Superior temporal gyrus (tissue), 1 donor: ENCODE results near the gene MAML2.
A peak's percentile ranks its signal among the peaks of the same experiment; 100 is the strongest.

Experiments used
- DNase-seq: peaks from one replicate; pipeline ENCODE4 v3.0.0-alpha.2; 2016; ENCODE audit errors: extremely low spot score

Gene MAML2

GRCh38 chr11:96036863-96037262, 306.1 kb downstream of the MAML2 start:
- no peak for DNase-seq

GRCh38 chr11:96035740-96036078, 307.3 kb downstream of the MAML2 start:
- no peak for DNase-seq

DNA sequence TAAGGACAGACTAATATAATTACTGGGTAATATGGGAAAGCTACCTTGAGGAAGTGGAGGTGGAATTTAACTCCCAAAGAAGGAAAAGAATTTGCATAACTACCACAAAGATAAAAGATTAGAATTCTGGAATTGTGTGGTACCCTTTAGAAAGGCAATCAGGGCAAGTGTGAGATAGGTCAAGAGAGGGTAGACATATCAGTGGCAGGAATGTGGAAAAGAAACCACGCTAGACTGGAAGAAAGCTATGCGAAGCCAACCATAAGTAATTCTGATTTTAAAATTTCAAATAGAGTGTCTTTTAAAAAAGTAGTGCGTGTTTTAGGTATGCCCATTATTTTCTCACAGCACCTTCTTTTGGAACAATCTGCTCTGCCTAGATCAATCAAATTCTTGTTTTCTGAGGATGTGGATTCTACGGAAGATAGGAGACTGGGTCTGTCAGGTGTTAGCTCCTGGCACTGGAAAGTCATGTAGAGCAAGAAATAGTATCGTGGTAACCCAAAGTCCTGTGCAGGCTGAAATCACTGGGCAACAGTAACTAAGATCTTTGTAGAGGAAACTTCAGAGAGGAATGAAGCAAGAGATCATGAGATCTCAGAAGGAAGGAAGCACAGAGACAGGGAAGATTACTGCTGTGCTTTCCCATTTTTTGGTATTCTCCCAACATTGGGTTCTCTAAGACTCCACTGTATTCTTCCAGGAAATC, 307.8 kb downstream of the MAML2 start:
- no peak for DNase-seq

- DNase-seq = no peak
These were observed 309.4 kb downstream of the MAML2 start for GRCh38 chr11:96033599-96033998.

DNA sequence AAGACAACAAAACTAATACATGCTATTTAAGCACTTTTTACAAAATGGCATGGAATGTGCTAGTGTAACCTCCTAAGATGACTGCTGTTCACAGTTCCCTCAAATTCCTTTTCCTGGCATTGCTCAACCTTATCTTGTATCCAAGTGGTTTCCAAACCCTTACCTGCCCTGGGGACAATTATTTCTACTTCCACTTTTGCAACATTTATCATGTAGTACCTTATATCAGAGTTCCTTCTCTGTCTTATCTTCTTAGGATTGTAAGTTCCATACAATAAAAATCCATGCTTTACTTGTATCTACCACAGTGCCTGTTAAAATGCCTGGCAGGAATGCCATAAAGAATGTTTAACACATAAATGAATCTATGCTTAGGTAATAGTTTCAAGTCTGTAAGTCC, 309.9 kb downstream of the MAML2 start:
- no peak for DNase-seq

DNA sequence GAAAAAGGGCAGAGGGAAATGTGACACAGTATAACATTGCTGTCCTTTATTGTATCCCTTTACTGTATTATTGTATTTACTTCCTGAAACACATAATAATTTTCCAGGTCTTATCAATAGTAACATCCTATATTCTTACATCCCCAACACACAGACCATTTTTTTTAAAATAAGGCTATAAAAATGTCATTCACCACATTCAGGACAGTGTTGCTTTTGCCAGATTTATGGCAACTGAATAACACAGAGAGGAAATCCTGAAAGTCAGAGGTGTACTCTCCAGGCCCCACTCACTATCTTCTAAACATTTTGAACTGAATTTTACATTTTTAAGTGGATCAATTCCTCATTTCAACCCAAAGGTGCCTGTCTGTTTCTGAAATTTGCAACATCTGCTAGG, 314.2 kb downstream of the MAML2 start:
- DNase-seq = no peak

DNA sequence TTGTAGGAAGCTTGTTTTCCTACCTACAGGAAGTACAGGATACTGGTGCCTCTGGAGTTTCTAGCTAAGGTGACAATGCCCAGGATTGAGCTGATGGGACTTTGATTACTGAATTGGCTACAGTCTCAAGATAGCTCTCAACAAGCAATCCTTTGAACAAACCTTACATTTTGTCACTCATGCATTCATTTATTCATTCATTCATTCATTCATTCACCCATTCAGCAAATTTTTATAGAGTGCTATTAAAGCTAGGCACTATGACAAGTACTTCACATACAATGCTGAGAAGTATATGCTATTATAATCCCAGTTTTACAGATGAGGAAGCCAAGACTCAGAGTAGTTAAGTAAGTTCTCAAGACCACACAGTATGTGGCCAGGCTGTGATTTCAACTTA, 316.0 kb downstream of the MAML2 start:
- DNase-seq = no peak

GRCh38 chr11:96026310-96026709, 316.7 kb downstream of the MAML2 start:
- no peak for DNase-seq

- DNase-seq = no peak
These were observed 318.3 kb downstream of the MAML2 start for GRCh38 chr11:96024666-96025065.

DNA sequence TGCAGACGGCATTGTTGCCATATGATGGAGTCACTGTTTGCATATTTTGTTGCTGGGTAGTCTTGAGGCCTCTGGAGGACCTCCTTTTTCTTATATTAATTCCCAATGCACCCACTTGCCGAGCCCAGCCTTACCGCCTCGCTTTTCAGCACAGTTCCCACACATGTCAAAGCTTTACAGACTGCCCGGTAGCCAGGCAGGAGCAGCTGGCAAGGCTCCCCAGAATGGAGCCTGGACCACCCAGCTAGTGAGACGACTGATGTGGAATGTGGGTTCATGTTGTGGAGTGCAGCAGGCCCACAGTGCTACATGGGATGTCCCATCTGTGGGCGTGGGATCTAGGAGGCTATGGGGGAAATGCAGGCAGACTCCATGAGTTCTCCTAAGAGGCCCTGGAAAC, 319.7 kb downstream of the MAML2 start:
- DNase-seq = no peak

GRCh38 chr11:96021901-96022650, 320.9 kb downstream of the MAML2 start:
- no peak for DNase-seq

DNA sequence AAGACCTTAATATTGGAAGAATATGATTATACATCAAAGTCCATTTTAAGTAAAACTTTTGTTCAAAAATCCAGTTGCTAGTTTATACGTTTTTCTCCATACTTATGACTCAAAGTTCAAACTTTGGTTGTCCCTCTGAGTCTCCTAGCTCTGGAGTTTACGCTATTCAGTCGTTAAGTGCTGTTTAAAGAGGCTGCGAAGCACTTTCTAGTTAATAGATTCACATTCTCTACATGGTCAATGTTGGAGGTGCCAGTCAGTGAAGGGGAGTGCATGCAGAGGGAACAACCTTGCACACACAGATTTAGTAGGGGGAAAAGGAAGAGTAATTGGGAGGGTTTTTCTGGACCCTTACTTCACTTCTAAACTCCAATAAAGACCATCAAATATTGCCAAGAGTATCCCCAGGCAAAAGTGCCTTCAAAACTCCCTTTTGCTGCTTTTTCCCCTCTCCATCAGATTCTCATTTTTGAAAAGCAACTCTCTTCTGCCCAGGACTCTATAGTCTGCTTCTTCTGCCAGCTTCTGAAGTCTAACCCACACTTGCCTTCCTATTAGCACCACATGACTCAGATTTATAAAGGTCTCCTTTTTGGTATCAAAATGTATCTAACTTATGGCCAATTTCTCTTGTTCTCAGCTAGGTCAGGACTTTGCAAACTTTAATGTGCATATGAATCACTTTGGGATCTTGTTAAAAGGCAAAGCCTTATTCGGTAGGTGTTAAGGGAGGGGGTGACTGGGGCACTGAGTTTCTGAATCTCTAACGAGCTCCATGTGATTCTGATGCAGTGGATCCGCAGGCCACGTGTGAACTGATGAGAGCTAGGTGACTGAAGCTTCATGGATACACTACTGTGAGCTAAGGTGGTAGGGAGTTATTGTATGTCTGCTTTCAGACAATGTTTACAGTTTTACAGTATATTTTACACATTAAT, 322.9 kb downstream of the MAML2 start:
- DNase-seq = no peak

DNA sequence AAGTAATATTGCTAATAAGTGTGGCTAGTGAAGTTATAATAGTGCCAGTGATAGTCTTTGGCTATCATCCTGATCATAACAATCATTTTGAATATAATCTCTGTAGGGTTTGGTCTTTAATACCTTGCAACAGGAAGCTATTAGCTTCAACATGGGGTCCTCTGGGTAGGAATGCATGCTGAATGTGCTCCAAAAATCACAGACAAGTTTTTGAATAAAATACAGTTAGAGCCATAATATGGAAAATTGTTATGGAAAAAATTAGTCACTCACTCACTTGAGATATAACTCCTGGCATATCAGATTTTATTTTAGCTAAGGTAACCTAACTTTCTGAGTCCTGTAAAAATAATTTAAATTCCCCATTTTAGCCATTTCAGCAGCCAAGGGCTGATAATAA, 323.7 kb downstream of the MAML2 start:
- DNase-seq = no peak

DNA sequence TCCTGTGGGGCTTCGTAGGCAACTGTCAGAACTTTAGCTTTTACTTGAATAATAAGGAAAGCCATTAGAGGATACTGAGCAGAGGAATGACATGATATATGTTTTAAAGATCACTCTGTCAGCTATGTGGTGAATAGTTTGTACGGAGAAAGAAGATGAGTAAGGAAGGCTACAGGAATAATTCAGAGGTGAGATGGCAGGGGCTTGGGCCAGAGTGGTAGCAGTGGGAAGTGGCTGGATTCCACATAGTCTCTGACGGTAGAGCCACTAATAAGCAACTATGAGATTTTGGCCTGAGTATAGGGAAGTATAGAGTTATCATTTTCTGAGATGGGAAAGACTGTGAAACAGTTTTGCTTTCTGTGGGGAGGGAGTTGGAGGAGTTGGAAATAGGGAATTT, 325.1 kb downstream of the MAML2 start:
- DNase-seq = no peak

- DNase-seq = no peak
These were observed 326.0 kb downstream of the MAML2 start for GRCh38 chr11:96016978-96017502.

DNA sequence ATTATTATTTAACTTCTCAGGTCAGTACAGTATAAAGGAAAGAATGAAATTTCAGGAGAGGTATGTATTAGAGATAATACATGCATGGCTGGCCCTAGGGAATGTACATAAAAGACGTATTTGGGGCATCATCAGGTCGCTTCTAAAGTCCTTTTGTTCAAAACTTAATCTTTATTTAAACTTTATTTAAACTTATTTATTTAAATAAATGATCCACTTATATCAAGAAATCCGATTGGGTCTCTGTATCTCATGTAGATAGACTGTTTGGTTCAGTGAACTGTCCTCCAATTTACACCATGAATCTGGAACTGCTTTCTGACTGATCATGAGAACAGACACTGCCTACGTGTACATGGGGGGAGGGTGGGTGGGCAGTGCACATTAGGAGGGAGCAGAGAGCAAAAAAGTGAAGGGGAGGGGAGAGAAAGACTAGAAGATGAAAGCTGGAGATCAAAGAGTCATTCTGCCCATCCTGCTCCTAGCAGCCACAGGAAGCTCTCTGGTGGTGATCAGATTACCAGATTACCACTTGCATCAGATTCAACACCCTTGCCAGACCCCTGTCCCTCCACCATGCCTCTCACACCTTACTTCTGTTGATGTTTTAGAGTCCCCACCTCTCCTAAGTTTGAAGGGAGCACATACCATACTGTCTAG, 327.0 kb downstream of the MAML2 start:
- DNase-seq = no peak

DNA sequence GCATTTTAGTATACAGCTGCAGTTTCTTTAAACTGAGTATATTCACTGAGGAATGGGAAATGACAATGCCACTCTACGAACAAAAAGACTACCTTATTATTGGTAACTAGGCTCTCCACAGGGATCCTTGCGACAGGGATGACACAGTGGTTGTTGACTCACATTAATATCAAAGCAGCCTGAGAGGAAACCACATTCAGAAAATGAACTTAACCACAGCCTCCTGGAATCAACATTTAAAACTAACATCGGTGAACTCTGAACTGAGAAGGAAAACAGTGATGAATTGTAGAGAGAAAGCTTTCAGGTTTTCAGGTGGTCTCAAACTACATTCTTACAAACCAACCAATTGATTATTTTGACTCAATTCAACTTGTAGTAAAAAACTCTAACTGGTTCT, 328.8 kb downstream of the MAML2 start:
- no peak for DNase-seq

DNA sequence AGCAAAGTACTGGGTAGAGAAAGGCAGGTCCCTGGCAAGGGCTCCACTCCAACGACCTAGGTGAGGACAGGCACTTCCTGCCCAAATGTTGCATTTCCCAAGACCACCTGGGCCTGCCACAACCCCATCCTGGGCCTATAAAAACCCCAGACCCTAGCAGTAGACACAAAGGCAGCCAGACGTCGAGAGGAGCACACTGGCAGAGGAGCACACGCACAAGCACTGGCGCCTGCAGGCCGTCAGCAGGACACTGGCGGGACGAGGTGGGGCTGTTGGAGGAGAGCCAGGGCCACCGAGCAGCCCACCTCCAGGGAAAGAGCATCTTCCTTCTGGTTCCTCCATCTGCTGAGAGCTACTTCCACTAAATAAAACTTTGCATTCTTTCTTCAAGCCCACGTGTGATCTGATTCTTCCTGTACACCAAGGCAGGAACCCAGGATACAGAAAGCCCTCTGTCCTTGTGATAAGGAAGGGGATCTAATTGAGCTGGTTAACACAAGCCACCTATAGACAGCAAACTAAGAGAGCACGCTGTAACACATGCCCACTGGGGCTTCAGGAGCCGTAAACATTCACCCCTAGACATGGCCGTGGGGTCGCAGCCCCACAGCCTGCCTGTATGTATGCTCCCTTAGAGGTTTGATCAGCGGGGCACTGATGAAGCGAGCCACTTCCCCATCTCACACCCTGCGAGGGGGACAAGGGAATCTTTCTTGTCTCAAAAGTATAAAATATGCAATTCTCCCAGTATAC, 329.4 kb downstream of the MAML2 start:
- DNase-seq = no peak

DNA sequence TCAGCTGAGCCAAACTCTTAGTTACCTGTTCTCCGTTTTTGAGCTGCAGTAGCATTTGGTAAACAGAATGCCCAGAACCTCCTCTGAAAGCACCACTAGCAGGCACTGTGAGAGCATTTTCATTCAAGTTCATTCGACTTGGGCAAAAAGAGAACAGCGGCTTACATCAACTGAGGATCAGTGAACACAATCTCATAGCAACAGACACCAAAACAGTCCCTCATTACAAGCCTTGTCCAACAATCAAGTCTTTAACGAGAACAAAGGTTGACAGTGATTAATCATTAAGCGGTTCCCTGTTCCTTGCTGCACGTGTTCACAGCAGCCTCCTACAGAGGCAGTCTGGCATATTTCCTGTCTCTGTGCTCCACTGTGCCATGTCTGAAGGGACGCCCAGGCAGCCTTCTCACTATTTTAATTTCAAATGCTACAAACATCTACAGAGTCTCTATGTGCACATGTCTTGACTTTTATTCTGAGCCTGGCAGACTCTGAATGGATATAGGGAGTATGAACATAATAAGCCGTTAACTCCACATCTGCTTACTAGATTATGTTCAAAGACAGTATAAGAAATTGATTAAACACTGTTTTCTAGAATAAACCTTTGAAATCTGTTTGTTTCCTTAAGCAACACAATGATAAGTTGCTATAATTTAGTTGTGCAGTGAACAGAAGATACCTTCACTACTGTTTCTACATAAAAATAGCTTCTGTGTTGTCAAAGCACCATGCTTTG, 330.7 kb downstream of the MAML2 start:
- DNase-seq = peak; percentile 93

GRCh38 chr11:96010683-96011082, 332.3 kb downstream of the MAML2 start:
- no peak for DNase-seq
